Measurements from ENCODE around the gene SLC22A6. TPM values are rescaled to one million over a fixed set of nuclear protein-coding genes. Genes with fewer than 3 reads are reported as not detected.

SLC22A6 gene
- total and polyA plus RNA-seq, 2 experiments from 2014 or later, result not detected

- no peaks in the 10 kb centered on the region for H4K20me1 ChIP-seq (ENCODE audit: insufficient read depth)
- H3K4me1 ChIP-seq (ENCODE audit: insufficient read depth), result no peaks in the 10 kb centered on the region
- no peak overlapping the region for H2AFZ ChIP-seq
- no peak overlapping the region for H3K9ac ChIP-seq
- H3K4me3 ChIP-seq, result no peak overlapping the region
- in situ Hi-C loops (cut with MboI), result no loop called here
- no peaks in the 10 kb centered on the region for H3K79me2 ChIP-seq (ENCODE audit: insufficient read depth)
- H3K27ac ChIP-seq, result no peak overlapping the region
- H3F3A ChIP-seq (ENCODE audit: insufficient read depth), result no peaks in the 10 kb centered on the region
- no peaks in the 10 kb centered on the region for H3K9me2 ChIP-seq (ENCODE audit: insufficient read depth)
- no peaks in the 10 kb centered on the region for H3K9me3 ChIP-seq (ENCODE audit: low read depth)
- peaks cover 12% of the 10 kb centered on the region for H3K27me3 ChIP-seq (replicated peaks; ENCODE audit: insufficient read depth)
- H3K4me2 ChIP-seq (ENCODE audit: unreplicated experiment), result no peak overlapping the region
- no peak for DNase-seq
- WGBS, 2 experiments (ENCODE audit: low coverage in 1 of 2, low lambda C conversion rate in 2 of 2, missing lambda C conversion rate in 2 of 2), result 60 to 63% methylated on average over 4 to 5 of the region's 5 CpGs
- no peak for TF ChIP-seq EZH2 (IDR thresholded peaks at IDR 0.05; ENCODE audit: insufficient read depth, poor library complexity, severe bottlenecking)
- H3K36me3 ChIP-seq (ENCODE audit: low read depth), result no peaks in the 10 kb centered on the region
Measured at GRCh38 chr11:62933750-62934495, 50.8 kb downstream of the SLC22A6 start.

- 61 to 73% methylated on average over 11 to 13 of the region's 13 CpGs for WGBS, 2 experiments (ENCODE audit: low coverage in 1 of 2, low lambda C conversion rate in 2 of 2, missing lambda C conversion rate in 2 of 2)
- no peaks in the 10 kb centered on the region for H3K4me1 ChIP-seq (ENCODE audit: insufficient read depth)
- H3F3A ChIP-seq (ENCODE audit: insufficient read depth), result no peaks in the 10 kb centered on the region
- no peaks in the 10 kb centered on the region for H3K79me2 ChIP-seq (ENCODE audit: insufficient read depth)
- H3K4me2 ChIP-seq (ENCODE audit: unreplicated experiment), result no peak overlapping the region
- H3K9ac ChIP-seq, result no peak overlapping the region
- no peaks in the 10 kb centered on the region for H3K9me3 ChIP-seq (ENCODE audit: low read depth)
- no peak overlapping the region for H2AFZ ChIP-seq
- H3K27ac ChIP-seq, result no peak overlapping the region
- no peaks in the 10 kb centered on the region for H3K9me2 ChIP-seq (ENCODE audit: insufficient read depth)
- in situ Hi-C loops (cut with MboI), result no loop called here
- no peak overlapping the region for H3K4me3 ChIP-seq
- H3K27me3 ChIP-seq (replicated peaks; ENCODE audit: insufficient read depth), result peaks cover 12% of the 10 kb centered on the region
- no peaks in the 10 kb centered on the region for H4K20me1 ChIP-seq (ENCODE audit: insufficient read depth)
- TF ChIP-seq EZH2phosphoT487 (IDR thresholded peaks at IDR 0.05; ENCODE audit: insufficient read depth, low read depth) (no peak), EZH2 (IDR thresholded peaks at IDR 0.05; ENCODE audit: insufficient read depth, poor library complexity, severe bottlenecking) (no peak)
- no peak for DNase-seq
- H3K36me3 ChIP-seq (ENCODE audit: low read depth), result no peaks in the 10 kb centered on the region
Measured at GRCh38 chr11:62933285-62933684, 51.5 kb downstream of the SLC22A6 start.

- no peaks in the 10 kb centered on the region for H3F3A ChIP-seq (ENCODE audit: insufficient read depth)
- H3K4me1 ChIP-seq (ENCODE audit: insufficient read depth), result no peaks in the 10 kb centered on the region
- TF ChIP-seq EZH2phosphoT487 (IDR thresholded peaks at IDR 0.05; ENCODE audit: insufficient read depth, low read depth), result no peak
- TF ChIP-seq EZH2 (IDR thresholded peaks at IDR 0.05; ENCODE audit: insufficient read depth, poor library complexity, severe bottlenecking), result no peak
- DNase-seq, result peak; percentile 56
- 39 to 42% methylated on average over 8 of the region's 8 CpGs for WGBS, 2 experiments (ENCODE audit: low coverage in 1 of 2, low lambda C conversion rate in 2 of 2, missing lambda C conversion rate in 2 of 2)
- H3K4me2 ChIP-seq (ENCODE audit: unreplicated experiment), result no peak overlapping the region
- no peak overlapping the region for H3K4me3 ChIP-seq
- no peak overlapping the region for H3K9ac ChIP-seq
- H3K27me3 ChIP-seq (replicated peaks; ENCODE audit: insufficient read depth), result peaks cover 12% of the 10 kb centered on the region
- H4K20me1 ChIP-seq (ENCODE audit: insufficient read depth), result no peaks in the 10 kb centered on the region
- no peak overlapping the region for H3K27ac ChIP-seq
- in situ Hi-C loops (cut with MboI), result no loop called here
- H3K9me2 ChIP-seq (ENCODE audit: insufficient read depth), result no peaks in the 10 kb centered on the region
- H3K79me2 ChIP-seq (ENCODE audit: insufficient read depth), result no peaks in the 10 kb centered on the region
- no peak overlapping the region for H2AFZ ChIP-seq
- no peaks in the 10 kb centered on the region for H3K9me3 ChIP-seq (ENCODE audit: low read depth)
- no peaks in the 10 kb centered on the region for H3K36me3 ChIP-seq (ENCODE audit: low read depth)
Measured at GRCh38 chr11:62931499-62932278, 53.1 kb downstream of the SLC22A6 start.

- no peaks in the 10 kb centered on the region for H3K9me2 ChIP-seq (ENCODE audit: insufficient read depth)
- H3K36me3 ChIP-seq (ENCODE audit: low read depth), result no peaks in the 10 kb centered on the region
- no peak overlapping the region for H3K9ac ChIP-seq
- in situ Hi-C loops (cut with MboI), result no loop called here
- H3K4me2 ChIP-seq (ENCODE audit: unreplicated experiment), result no peak overlapping the region
- no peaks in the 10 kb centered on the region for H3K79me2 ChIP-seq (ENCODE audit: insufficient read depth)
- no peak for TF ChIP-seq EZH2phosphoT487 (IDR thresholded peaks at IDR 0.05; ENCODE audit: insufficient read depth, low read depth)
- TF ChIP-seq EZH2 (IDR thresholded peaks at IDR 0.05; ENCODE audit: insufficient read depth, poor library complexity, severe bottlenecking), result no peak
- H3K9me3 ChIP-seq (ENCODE audit: low read depth), result no peaks in the 10 kb centered on the region
- DNase-seq, result no peak
- 0 to 11% methylated on average over 1 of the region's 1 CpG for WGBS, 2 experiments (ENCODE audit: low coverage in 1 of 2, low lambda C conversion rate in 2 of 2, missing lambda C conversion rate in 2 of 2)
- no peaks in the 10 kb centered on the region for H3K4me1 ChIP-seq (ENCODE audit: insufficient read depth)
- peaks cover 12% of the 10 kb centered on the region for H3K27me3 ChIP-seq (replicated peaks; ENCODE audit: insufficient read depth)
- no peak overlapping the region for H3K27ac ChIP-seq
- no peak overlapping the region for H3K4me3 ChIP-seq
- no peaks in the 10 kb centered on the region for H4K20me1 ChIP-seq (ENCODE audit: insufficient read depth)
- H3F3A ChIP-seq (ENCODE audit: insufficient read depth), result no peaks in the 10 kb centered on the region
- H2AFZ ChIP-seq, result no peak overlapping the region
Measured at GRCh38 chr11:62930666-62931065, 54.1 kb downstream of the SLC22A6 start.

All from GM23248 (cell line).